ENCODE data around the gene ATXN10.
A peak's percentile ranks its signal among the peaks of the same experiment; 100 is the strongest.

The ATXN10 gene

GRCh38 chr22:45735273-45735672, 63.6 kb downstream of the ATXN10 start:
- Histone ChIP-seq H3K36me3 (ENCODE audit: control insufficient read depth in 1 of 2, insufficient read depth in 2 of 2, low read depth in 1 of 2, low read length in 2 of 2) (peaks cover 10 to 51% of the 10 kb centered on the region in 2 experiments), H3K14ac (ENCODE audit: low read length in 2 of 2) (no peak overlapping the region), H2BK15ac (ENCODE audit: low read depth, poor library complexity, severe bottlenecking) (no peak overlapping the region), H4K8ac (ENCODE audit: low read length) (no peak overlapping the region), H2AK5ac (ENCODE audit: low read length, severe bottlenecking) (no peak overlapping the region), H3K4ac (ENCODE audit: low read depth in 1 of 2, low read length in 2 of 2) (no peak overlapping the region), H3K4me2 (ENCODE audit: low read length, poor library complexity, severe bottlenecking) (no peak overlapping the region), H3K23ac (ENCODE audit: low read length in 2 of 2) (no peak overlapping the region), H3K18ac (ENCODE audit: low read depth in 1 of 2, low read length in 2 of 2) (no peak overlapping the region), H2BK5ac (ENCODE audit: low read depth, low read length, poor library complexity, severe bottlenecking) (no peak overlapping the region), H3K27me3 (ENCODE audit: control insufficient read depth in 1 of 2, insufficient read depth in 1 of 2, low read length in 2 of 2) (no peaks in the 10 kb centered on the region), H3K4me1 (ENCODE audit: control insufficient read depth, insufficient read depth, low read depth, low read length) (peaks cover 7% of the 10 kb centered on the region), H4K91ac (ENCODE audit: low read length) (no peak overlapping the region), H3K79me1 (replicated peaks; ENCODE audit: low read length, poor library complexity, severe bottlenecking) (peaks cover 17% of the 10 kb centered on the region), H3K4me3 (ENCODE audit: insufficient read depth in 1 of 2, low read depth in 1 of 2, low read length in 2 of 2) (no peak overlapping the region), H3K9me3 (ENCODE audit: control insufficient read depth, low read length) (no peaks in the 10 kb centered on the region), H2BK120ac (ENCODE audit: low read depth, low read length) (no peak overlapping the region), H3K27ac (ENCODE audit: low read length, poor library complexity, severe bottlenecking) (no peak overlapping the region), H3K9ac (ENCODE audit: low read length) (no peak overlapping the region), H2AFZ (ENCODE audit: low read depth, low read length) (no peak overlapping the region), H2BK12ac (ENCODE audit: low read length in 2 of 2) (no peak overlapping the region)
- DNase-seq = no peak
- WGBS = 98% methylated on average over 3 of the region's 3 CpGs

GRCh38 chr22:45738206-45738605, 66.6 kb downstream of the ATXN10 start:
- H3K27ac ChIP-seq (ENCODE audit: low read length, poor library complexity, severe bottlenecking) = no peak overlapping the region

GRCh38 chr22:45740236-45740635, 68.6 kb downstream of the ATXN10 start:
- no peak overlapping the region for H3K14ac ChIP-seq (ENCODE audit: low read length in 2 of 2)
- H3K4me2 ChIP-seq (ENCODE audit: low read length, poor library complexity, severe bottlenecking) = no peak overlapping the region
- no peaks in the 10 kb centered on the region for H3K9me3 ChIP-seq (ENCODE audit: control insufficient read depth, low read length)
- no peak overlapping the region for H4K8ac ChIP-seq (ENCODE audit: low read length)
- H2BK12ac ChIP-seq (ENCODE audit: low read length in 2 of 2) = no peak overlapping the region
- H3K79me1 ChIP-seq (replicated peaks; ENCODE audit: low read length, poor library complexity, severe bottlenecking) = peaks cover 25% of the 10 kb centered on the region
- no peak overlapping the region for H3K9ac ChIP-seq (ENCODE audit: low read length)
- no peak overlapping the region for H2AK5ac ChIP-seq (ENCODE audit: low read length, severe bottlenecking)
- 99% methylated on average over 3 of the region's 3 CpGs for WGBS
- no peak overlapping the region for H2BK5ac ChIP-seq (ENCODE audit: low read depth, low read length, poor library complexity, severe bottlenecking)
- H3K27ac ChIP-seq (ENCODE audit: low read length, poor library complexity, severe bottlenecking) = no peak overlapping the region
- H3K23ac ChIP-seq (ENCODE audit: low read length in 2 of 2) = no peak overlapping the region
- H2BK120ac ChIP-seq (ENCODE audit: low read depth, low read length) = no peak overlapping the region
- peak; percentile 33 for DNase-seq
- H2AFZ ChIP-seq (ENCODE audit: low read depth, low read length) = no peak overlapping the region
- H3K27me3 ChIP-seq (ENCODE audit: control insufficient read depth in 1 of 2, insufficient read depth in 1 of 2, low read length in 2 of 2) = no peaks in the 10 kb centered on the region
- H4K91ac ChIP-seq (ENCODE audit: low read length) = no peak overlapping the region
- H3K4me3 ChIP-seq (ENCODE audit: insufficient read depth in 1 of 2, low read depth in 1 of 2, low read length in 2 of 2) = no peak overlapping the region
- H3K36me3 ChIP-seq (ENCODE audit: control insufficient read depth in 1 of 2, insufficient read depth in 2 of 2, low read depth in 1 of 2, low read length in 2 of 2) = peaks cover 19 to 70% of the 10 kb centered on the region in 2 experiments
- no peak overlapping the region for H3K4ac ChIP-seq (ENCODE audit: low read depth in 1 of 2, low read length in 2 of 2)
- no peak overlapping the region for H2BK15ac ChIP-seq (ENCODE audit: low read depth, poor library complexity, severe bottlenecking)
- peaks cover 3% of the 10 kb centered on the region for H3K4me1 ChIP-seq (ENCODE audit: control insufficient read depth, insufficient read depth, low read depth, low read length)
- H3K18ac ChIP-seq (ENCODE audit: low read depth in 1 of 2, low read length in 2 of 2) = no peak overlapping the region

More at GRCh38 chr22:45738206-45738605, 66.6 kb downstream of the ATXN10 start:
- H2BK15ac ChIP-seq (ENCODE audit: low read depth, poor library complexity, severe bottlenecking) = no peak overlapping the region
- H3K4me2 ChIP-seq (ENCODE audit: low read length, poor library complexity, severe bottlenecking) = no peak overlapping the region
- H3K79me1 ChIP-seq (replicated peaks; ENCODE audit: low read length, poor library complexity, severe bottlenecking) = peaks cover 20% of the 10 kb centered on the region
- peaks cover 19 to 61% of the 10 kb centered on the region in 2 experiments for H3K36me3 ChIP-seq (ENCODE audit: control insufficient read depth in 1 of 2, insufficient read depth in 2 of 2, low read depth in 1 of 2, low read length in 2 of 2)
- H2BK12ac ChIP-seq (ENCODE audit: low read length in 2 of 2) = no peak overlapping the region
- peaks cover 3% of the 10 kb centered on the region for H3K4me1 ChIP-seq (ENCODE audit: control insufficient read depth, insufficient read depth, low read depth, low read length)
- H3K4ac ChIP-seq (ENCODE audit: low read depth in 1 of 2, low read length in 2 of 2) = no peak overlapping the region
- H2BK5ac ChIP-seq (ENCODE audit: low read depth, low read length, poor library complexity, severe bottlenecking) = no peak overlapping the region
- H3K9me3 ChIP-seq (ENCODE audit: control insufficient read depth, low read length) = no peaks in the 10 kb centered on the region
- no peak overlapping the region for H4K8ac ChIP-seq (ENCODE audit: low read length)
- H2AK5ac ChIP-seq (ENCODE audit: low read length, severe bottlenecking) = no peak overlapping the region
- no peaks in the 10 kb centered on the region for H3K27me3 ChIP-seq (ENCODE audit: control insufficient read depth in 1 of 2, insufficient read depth in 1 of 2, low read length in 2 of 2)
- H3K18ac ChIP-seq (ENCODE audit: low read depth in 1 of 2, low read length in 2 of 2) = no peak overlapping the region
- no peak overlapping the region for H3K14ac ChIP-seq (ENCODE audit: low read length in 2 of 2)
- no peak overlapping the region for H2AFZ ChIP-seq (ENCODE audit: low read depth, low read length)
- WGBS = no CpG with 5 or more reads among the region's 1 CpG
- no peak overlapping the region for H3K4me3 ChIP-seq (ENCODE audit: insufficient read depth in 1 of 2, low read depth in 1 of 2, low read length in 2 of 2)
- no peak overlapping the region for H3K23ac ChIP-seq (ENCODE audit: low read length in 2 of 2)
- no peak for DNase-seq
- no peak overlapping the region for H4K91ac ChIP-seq (ENCODE audit: low read length)
- H3K9ac ChIP-seq (ENCODE audit: low read length) = no peak overlapping the region
- H2BK120ac ChIP-seq (ENCODE audit: low read depth, low read length) = no peak overlapping the region

DNA sequence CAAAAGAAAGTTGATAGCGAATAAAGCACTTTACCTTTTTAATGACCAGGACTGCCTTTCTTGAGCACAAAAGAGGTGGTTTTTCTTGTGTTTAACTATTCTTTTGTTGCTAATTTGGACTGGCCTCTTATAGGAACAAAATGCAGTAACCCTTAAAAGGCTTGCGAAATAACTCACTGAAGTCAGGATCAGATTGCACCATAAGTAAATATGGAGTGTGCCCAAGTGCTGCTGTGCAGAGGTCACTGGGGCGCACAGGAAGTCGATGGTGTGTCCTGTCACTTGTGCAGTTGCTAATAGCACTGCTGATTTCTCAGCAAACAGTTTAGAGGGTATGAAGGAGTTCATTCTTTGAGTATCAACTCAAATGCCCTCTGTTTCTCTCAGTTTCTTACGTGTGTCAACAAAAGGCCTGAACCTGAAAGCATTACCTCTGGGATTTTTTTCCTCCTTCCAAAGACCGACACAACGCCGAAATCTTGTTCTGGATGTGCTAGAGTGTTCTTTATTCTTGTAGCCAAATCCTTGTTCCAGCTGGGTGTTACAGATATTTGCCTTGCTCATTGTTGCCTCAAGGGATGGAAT, 71.3 kb downstream of the ATXN10 start:
- no peak overlapping the region for H4K8ac ChIP-seq (ENCODE audit: low read length)
- no peak overlapping the region for H3K4me3 ChIP-seq (ENCODE audit: insufficient read depth in 1 of 2, low read depth in 1 of 2, low read length in 2 of 2)
- peak overlapping the region in 1 of 2 experiments; percentile 11 for H3K18ac ChIP-seq (ENCODE audit: low read depth in 1 of 2, low read length in 2 of 2)
- no peaks in the 10 kb centered on the region for H3K9me3 ChIP-seq (ENCODE audit: control insufficient read depth, low read length)
- peak; percentile 80 for DNase-seq
- peaks cover 16 to 60% of the 10 kb centered on the region in 2 experiments for H3K36me3 ChIP-seq (ENCODE audit: control insufficient read depth in 1 of 2, insufficient read depth in 2 of 2, low read depth in 1 of 2, low read length in 2 of 2)
- H3K4ac ChIP-seq (ENCODE audit: low read depth in 1 of 2, low read length in 2 of 2) = no peak overlapping the region
- WGBS = 82% methylated on average over 8 of the region's 8 CpGs
- H2AK5ac ChIP-seq (ENCODE audit: low read length, severe bottlenecking) = no peak overlapping the region
- no peak overlapping the region for H2BK5ac ChIP-seq (ENCODE audit: low read depth, low read length, poor library complexity, severe bottlenecking)
- no peak overlapping the region for H3K14ac ChIP-seq (ENCODE audit: low read length in 2 of 2)
- no peak overlapping the region for H3K9ac ChIP-seq (ENCODE audit: low read length)
- H3K4me2 ChIP-seq (ENCODE audit: low read length, poor library complexity, severe bottlenecking) = no peak overlapping the region
- H2AFZ ChIP-seq (ENCODE audit: low read depth, low read length) = no peak overlapping the region
- H4K91ac ChIP-seq (ENCODE audit: low read length) = no peak overlapping the region
- H3K23ac ChIP-seq (ENCODE audit: low read length in 2 of 2) = no peak overlapping the region
- H3K27ac ChIP-seq (ENCODE audit: low read length, poor library complexity, severe bottlenecking) = peak overlapping the region; percentile 3
- H2BK120ac ChIP-seq (ENCODE audit: low read depth, low read length) = no peak overlapping the region
- peaks cover 3% of the 10 kb centered on the region for H3K4me1 ChIP-seq (ENCODE audit: control insufficient read depth, insufficient read depth, low read depth, low read length)
- peaks cover 26% of the 10 kb centered on the region for H3K79me1 ChIP-seq (replicated peaks; ENCODE audit: low read length, poor library complexity, severe bottlenecking)
- H2BK12ac ChIP-seq (ENCODE audit: low read length in 2 of 2) = no peak overlapping the region
- H3K27me3 ChIP-seq (ENCODE audit: control insufficient read depth in 1 of 2, insufficient read depth in 1 of 2, low read length in 2 of 2) = no peaks in the 10 kb centered on the region
- no peak overlapping the region for H2BK15ac ChIP-seq (ENCODE audit: low read depth, poor library complexity, severe bottlenecking)
